Measurements from ENCODE around the gene RBM47. TPM values are rescaled to one million over a fixed set of nuclear protein-coding genes. Genes with fewer than 3 reads are reported as not detected.

RBM47 gene
- total and polyA plus RNA-seq, 2 donors (not counting 1 experiment from before 2014, with no cell fraction given) = 5.6 to 12.9 TPM

DNA sequence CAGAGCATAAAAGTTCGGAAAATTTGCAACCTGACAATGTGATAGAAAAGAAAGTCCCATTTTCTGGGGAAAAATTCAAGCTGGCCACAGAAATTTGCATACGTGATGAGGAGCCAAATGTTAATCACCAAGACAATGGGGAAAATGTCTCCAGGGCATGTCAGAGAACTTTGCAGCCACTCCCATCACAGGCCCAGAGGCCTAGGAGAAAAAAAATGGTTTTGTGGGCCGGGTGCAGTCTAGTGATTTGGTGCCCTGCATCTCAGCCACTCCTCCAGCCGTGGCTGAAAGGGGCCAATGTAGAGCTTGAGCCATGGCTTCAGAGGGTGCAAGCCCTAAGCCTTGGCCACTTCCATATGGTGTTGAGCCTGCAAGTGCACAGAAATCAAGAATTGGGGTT is 223.3 kb downstream of the RBM47 start:
- peaks cover 13% of the 10 kb centered on the region for H3K9me3 Mint-ChIP-seq (ENCODE audit: insufficient read depth)
- H3K4me3 Mint-ChIP-seq = no peak overlapping the region
- no peak for TF ChIP-seq EZH2 (IDR thresholded peaks at IDR 0.05; ENCODE audit: borderline replicate concordance, insufficient read depth, low read depth, low read length, poor library complexity, severe bottlenecking)
- TF ChIP-seq, protein P1, sequence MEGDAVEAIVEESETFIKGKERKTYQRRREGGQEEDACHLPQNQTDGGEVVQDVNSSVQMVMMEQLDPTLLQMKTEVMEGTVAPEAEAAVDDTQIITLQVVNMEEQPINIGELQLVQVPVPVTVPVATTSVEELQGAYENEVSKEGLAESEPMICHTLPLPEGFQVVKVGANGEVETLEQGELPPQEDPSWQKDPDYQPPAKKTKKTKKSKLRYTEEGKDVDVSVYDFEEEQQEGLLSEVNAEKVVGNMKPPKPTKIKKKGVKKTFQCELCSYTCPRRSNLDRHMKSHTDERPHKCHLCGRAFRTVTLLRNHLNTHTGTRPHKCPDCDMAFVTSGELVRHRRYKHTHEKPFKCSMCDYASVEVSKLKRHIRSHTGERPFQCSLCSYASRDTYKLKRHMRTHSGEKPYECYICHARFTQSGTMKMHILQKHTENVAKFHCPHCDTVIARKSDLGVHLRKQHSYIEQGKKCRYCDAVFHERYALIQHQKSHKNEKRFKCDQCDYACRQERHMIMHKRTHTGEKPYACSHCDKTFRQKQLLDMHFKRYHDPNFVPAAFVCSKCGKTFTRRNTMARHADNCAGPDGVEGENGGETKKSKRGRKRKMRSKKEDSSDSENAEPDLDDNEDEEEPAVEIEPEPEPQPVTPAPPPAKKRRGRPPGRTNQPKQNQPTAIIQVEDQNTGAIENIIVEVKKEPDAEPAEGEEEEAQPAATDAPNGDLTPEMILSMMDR (IDR thresholded peaks at IDR 0.05) = no peak
- Histone ChIP-seq H3K36me3 (replicated peaks in 1 of 2; ENCODE audit: control extremely low read depth in 1 of 2, control insufficient read depth in 1 of 2, extremely low read depth in 1 of 2, insufficient read depth in 2 of 2, low read length in 1 of 2) (no peaks in the 10 kb centered on the region), H2AFZ (ENCODE audit: insufficient read depth, low read depth, low read length, poor library complexity, severe bottlenecking) (no peak overlapping the region), H3K4me2 (replicated peaks; ENCODE audit: low read depth, low read length, poor library complexity, severe bottlenecking) (no peak overlapping the region), H3K4me3 (ENCODE audit: control extremely low read depth in 1 of 5, extremely low read depth in 1 of 5, insufficient read depth in 1 of 5, low read depth in 2 of 5, low read length in 4 of 5) (no peak overlapping the region), H4K20me1 (ENCODE audit: control insufficient read depth, insufficient read depth, low read length, poor library complexity, severe bottlenecking) (no peaks in the 10 kb centered on the region), H3K9ac (ENCODE audit: low read length) (no peak overlapping the region), H3K79me2 (ENCODE audit: control insufficient read depth, insufficient read depth, low read length) (no peaks in the 10 kb centered on the region), H3K4me1 (ENCODE audit: control insufficient read depth in 2 of 2, insufficient read depth in 2 of 2, low read length in 2 of 2) (no peaks in the 10 kb centered on the region), H3K9me3 (ENCODE audit: control extremely low read depth in 1 of 3, control insufficient read depth in 2 of 3, insufficient read depth in 1 of 3, low read length in 2 of 3) (peaks cover 1 to 17% (median 15%) of the 10 kb centered on the region in 3 donors), H3K27me3 (replicated peaks in 1 of 4; ENCODE audit: control extremely low read depth in 1 of 4, control insufficient read depth in 3 of 4, insufficient read depth in 4 of 4, low read length in 3 of 4) (no peaks in the 10 kb centered on the region), H3K27ac (ENCODE audit: low read length in 2 of 2) (no peak overlapping the region)
- POLR2A ChIA-PET = no interaction called here
- CTCF ChIA-PET = no interaction called here
- DNase-seq (no peak), ATAC-seq (ENCODE audit: low read depth) (no peak)
- intact Hi-C loops (cut with micrococcal nuclease) = no loop called here
- WGBS (ENCODE audit: insufficient coverage) = 98% methylated on average over 4 of the region's 4 CpGs
- peaks cover 3% of the 10 kb centered on the region for H3K27me3 Mint-ChIP-seq
- H3K27ac Mint-ChIP-seq = no peak overlapping the region
- H3K4me1 Mint-ChIP-seq = no peaks in the 10 kb centered on the region

DNA sequence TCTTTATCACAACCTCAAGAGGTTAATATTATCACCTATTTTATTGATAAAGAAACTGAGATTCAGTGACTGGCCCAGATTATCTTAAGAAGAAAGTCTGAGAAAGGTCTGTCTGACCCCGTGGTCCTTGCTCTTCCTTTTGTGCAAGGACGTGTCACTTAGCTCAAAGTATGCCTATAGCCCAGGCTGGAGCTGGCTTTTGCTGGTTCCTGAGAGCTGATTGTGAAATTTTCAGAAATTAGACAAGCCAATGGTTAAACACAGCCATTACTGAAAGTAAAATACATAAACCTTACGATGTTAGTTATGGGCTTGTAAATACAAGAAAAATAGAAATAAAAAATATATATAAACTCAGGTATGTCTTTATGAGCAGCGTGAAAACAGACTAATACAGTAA is 224.5 kb downstream of the RBM47 start:
- Histone ChIP-seq H3K36me3 (replicated peaks in 1 of 2; ENCODE audit: control extremely low read depth in 1 of 2, control insufficient read depth in 1 of 2, extremely low read depth in 1 of 2, insufficient read depth in 2 of 2, low read length in 1 of 2) (no peaks in the 10 kb centered on the region), H3K9ac (ENCODE audit: low read length) (no peak overlapping the region), H3K79me2 (ENCODE audit: control insufficient read depth, insufficient read depth, low read length) (no peaks in the 10 kb centered on the region), H3K27ac (ENCODE audit: low read length in 2 of 2) (no peak overlapping the region), H3K4me3 (ENCODE audit: control extremely low read depth in 1 of 5, extremely low read depth in 1 of 5, insufficient read depth in 1 of 5, low read depth in 2 of 5, low read length in 4 of 5) (no peak overlapping the region), H3K4me1 (ENCODE audit: control insufficient read depth in 2 of 2, insufficient read depth in 2 of 2, low read length in 2 of 2) (no peaks in the 10 kb centered on the region), H4K20me1 (ENCODE audit: control insufficient read depth, insufficient read depth, low read length, poor library complexity, severe bottlenecking) (no peaks in the 10 kb centered on the region), H2AFZ (ENCODE audit: insufficient read depth, low read depth, low read length, poor library complexity, severe bottlenecking) (no peak overlapping the region), H3K9me3 (ENCODE audit: control extremely low read depth in 1 of 3, control insufficient read depth in 2 of 3, insufficient read depth in 1 of 3, low read length in 2 of 3) (peaks cover 1 to 17% (median 15%) of the 10 kb centered on the region in 3 donors), H3K27me3 (replicated peaks in 1 of 4; ENCODE audit: control extremely low read depth in 1 of 4, control insufficient read depth in 3 of 4, insufficient read depth in 4 of 4, low read length in 3 of 4) (no peaks in the 10 kb centered on the region), H3K4me2 (replicated peaks; ENCODE audit: low read depth, low read length, poor library complexity, severe bottlenecking) (no peak overlapping the region)
- 70% methylated on average over 3 of the region's 4 CpGs for WGBS (ENCODE audit: insufficient coverage)
- H3K27me3 Mint-ChIP-seq = no peaks in the 10 kb centered on the region
- H3K9me3 Mint-ChIP-seq (ENCODE audit: insufficient read depth) = peaks cover 13% of the 10 kb centered on the region
- no peak overlapping the region for H3K27ac Mint-ChIP-seq
- POLR2A ChIA-PET = no interaction called here
- DNase-seq = no peak
- H3K4me1 Mint-ChIP-seq = no peaks in the 10 kb centered on the region
- CTCF ChIA-PET = no interaction called here
- ATAC-seq (ENCODE audit: low read depth) = no peak
- intact Hi-C loops (cut with micrococcal nuclease) = no loop called here
- TF ChIP-seq EZH2 (IDR thresholded peaks at IDR 0.05; ENCODE audit: borderline replicate concordance, insufficient read depth, low read depth, low read length, poor library complexity, severe bottlenecking) = no peak
- TF ChIP-seq, protein P1 (IDR thresholded peaks at IDR 0.05) = no peak
- no peak overlapping the region for H3K4me3 Mint-ChIP-seq

All from B cell (primary cell).